NCI-H128 (cell line): Measurements from ENCODE around the gene KRTAP1-5.
"Not testable (repeated sequence)": the region's sequence is repeated elsewhere in the genome, so short reads cannot be mapped to it uniquely, and the experiment has no call there.

Experiments used
- DNase-seq: peaks from one replicate; lab custom pipeline; 2025; ENCODE audit not compliant: unreplicated experiment; lab: John Stamatoyannopoulos, UW

Gene KRTAP1-5

DNA sequence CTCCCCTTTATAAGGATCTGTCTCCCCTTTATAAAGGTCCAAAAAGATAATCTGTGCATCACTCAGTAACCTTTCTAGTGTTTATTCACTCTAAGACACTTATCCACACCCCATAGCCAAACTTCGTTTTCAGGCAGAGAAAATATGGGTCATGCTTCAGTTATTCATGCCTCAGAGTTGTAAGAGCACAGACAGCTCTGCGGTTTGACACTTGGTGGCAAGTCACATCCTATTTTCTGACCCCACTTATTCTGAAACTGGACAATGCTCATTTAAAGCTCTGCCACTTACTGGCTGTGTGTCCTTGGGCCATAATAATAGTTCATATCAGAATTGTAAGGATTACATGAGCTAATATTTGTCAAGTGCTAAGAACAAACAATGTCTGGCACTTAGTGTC, 22.1 kb upstream of the KRTAP1-5 start:
- no peak for DNase-seq

DNA sequence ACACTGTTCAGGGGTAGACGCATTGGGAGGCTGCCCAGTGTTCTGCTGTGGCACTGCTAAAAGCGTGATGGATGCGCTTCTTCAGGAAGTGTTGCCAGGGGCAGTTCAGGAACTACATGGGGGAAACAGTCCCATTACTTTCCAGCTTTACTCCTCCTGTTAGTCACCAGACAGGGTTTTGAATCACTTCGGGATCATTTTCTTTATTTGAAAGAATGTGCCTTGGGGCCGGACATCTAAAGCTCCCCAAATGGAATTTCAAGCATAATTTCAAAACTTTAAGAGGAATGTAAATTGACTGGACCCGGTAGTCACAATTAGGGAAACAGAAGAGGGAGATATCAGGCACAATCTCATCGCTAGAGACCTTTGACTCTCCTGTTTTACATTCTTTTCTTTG, 21.4 kb upstream of the KRTAP1-5 start:
- DNase-seq, result no peak

DNA sequence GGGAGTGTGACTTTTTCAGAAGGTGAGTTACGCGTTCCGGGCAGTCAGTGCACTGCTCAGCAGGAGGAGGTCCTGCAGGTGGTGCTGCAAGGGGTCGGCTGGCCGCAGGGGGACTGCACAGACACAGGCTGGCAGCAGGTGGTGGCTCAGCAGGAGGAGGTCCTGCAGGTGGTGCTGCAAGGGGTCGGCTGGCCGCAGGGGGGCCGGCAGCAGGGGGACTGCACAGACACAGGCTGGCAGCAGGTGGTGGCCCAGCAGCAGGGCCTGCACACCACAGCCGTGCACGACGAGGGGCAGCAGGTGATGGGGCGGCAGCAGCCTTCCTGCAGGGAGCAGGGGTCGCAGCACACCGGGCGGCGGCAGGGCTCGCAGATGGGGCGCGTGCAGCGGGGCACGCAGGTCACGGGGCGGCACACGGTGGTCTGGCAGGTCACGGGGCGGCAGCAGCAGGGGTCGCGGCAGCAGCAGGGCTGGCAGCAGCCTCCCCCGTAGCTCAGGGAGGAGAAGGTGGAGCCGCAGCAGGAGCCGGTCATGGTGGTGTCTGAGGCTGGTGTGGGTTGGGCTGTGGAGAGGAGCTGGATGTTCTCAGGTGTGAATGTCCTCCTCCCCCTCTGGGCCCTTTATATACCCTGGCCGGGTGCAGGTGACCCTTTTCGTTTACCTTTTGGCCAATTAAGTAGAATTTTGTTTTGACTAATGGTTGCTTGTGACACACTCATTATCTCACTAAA, 19.9 kb upstream of the KRTAP1-5 start, which contains the start of gene KRTAP2-1:
Gene KRTAP2-1 (minus strand): TSS at position 582 of the 731 bp plus-strand sequence. CDS start 49 bp downstream, at position 533.
- not testable (repeated sequence) for DNase-seq

DNA sequence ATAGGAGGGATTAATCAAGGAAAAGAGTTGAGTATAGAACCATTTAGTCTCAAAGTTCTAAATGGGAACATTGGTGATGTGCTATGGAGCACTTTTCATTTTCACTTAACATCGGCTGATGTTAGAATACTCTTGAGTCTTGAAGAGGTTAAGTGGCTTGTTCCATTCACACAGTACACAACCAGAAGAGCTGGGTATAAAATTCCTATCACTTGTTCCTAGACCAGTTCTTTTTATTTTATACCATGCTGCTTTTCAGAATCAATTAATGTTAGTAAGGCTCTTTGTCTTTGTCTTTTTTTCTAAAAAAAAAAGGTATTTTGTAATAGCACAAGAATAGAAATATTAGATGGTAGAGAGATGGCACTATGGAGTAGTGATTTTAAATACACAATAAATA, 15.9 kb upstream of the KRTAP1-5 start:
- DNase-seq, result no peak

DNA sequence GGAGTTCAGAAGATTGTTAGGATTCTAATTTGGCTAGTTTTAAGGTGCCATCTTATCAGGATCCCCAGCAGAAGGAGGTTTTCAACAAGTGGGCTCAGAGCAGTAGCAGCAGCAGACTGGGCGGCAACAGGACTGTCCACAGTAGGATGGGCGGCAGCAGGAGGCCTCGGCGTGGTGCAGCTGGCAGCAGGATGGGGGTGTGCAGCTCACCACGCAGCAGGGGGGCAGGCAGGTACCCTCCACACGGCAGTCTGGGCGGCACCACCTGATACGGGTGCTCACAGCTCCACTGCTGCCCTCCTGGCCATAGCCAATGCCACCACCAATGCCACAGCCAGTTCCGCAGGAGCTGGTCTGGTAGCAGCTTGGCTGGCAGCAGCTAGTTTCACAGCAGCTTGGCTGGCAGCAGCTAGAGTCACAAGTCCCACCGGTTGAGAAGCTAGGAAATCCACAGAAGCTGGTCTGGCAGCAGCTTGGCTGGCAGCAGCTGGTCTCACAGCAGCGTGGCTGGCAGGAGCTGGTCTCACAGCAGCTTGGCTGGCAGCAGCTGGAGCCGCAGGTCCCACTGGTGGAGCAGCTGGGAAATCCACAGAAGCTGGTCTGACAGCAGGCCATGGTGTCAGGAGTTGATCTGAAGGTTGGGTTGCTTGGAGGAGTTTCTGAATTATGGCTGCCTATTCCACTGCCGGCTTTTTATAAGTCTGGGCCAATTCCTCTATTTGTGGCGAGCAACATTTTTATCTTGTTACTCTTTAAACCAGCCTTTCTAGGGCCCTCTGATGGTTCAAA, 14.0 kb upstream of the KRTAP1-5 start, which contains the start of gene KRTAP1-1:
Gene KRTAP1-1 (minus strand): TSS at position 668 of the 789 bp plus-strand sequence. CDS start 53 bp downstream, at position 615.
- not testable (repeated sequence) for DNase-seq

DNA sequence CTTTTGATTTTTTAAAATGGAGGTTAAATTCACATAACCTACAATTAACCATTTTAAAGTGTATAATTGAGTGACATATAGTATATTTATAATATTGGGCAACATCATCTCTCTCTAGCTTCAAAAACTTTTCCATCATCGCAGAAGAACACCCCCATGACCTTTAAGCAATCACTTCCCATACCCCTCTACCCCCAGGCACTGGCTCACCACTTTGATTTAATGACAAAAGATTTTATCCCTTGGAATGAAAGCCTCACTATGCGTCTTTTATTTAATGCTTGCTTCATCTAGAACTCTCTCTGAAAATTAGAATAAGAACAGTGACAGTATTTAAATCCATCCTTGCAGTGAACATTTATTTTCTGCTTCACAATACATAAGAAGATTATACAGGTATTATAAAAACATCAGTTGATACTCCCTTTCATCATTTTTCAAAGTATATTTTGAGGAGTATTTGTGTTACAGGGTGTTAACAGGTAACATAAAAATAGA, 10.9 kb upstream of the KRTAP1-5 start:
- DNase-seq, result no peak

DNA sequence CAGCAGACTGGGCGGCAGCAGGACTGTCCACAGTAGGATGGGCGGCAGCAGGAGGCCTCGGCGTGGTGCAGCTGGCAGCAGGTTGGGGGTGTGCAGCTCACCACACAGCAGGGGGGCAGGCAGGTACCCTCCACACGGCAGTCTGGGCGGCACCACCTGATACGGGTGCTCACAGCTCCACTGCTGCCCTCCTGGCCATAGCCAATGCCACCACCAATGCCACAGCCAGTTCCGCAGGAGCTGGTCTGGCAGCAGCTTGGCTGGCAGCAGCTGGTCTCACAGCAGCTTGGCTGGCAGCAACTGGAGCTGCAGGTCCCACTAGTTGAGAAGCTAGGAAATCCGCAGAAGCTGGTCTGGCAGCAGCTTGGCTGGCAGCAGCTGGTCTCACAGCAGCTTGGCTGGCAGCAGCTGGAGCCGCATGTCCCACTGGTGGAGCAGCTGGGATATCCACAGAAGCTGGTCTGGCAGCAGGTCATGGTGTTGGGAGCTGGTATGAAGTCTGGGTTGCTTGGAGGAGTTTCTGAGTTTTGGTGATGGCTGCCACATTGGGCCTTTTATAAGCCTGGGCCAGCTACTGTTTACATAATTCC, 7.4 kb upstream of the KRTAP1-5 start, which contains the start of gene KRTAP1-3:
Gene KRTAP1-3 (minus strand): TSS at position 529 of the 590 bp plus-strand sequence. CDS start 53 bp downstream, at position 476.
- DNase-seq, result not testable (repeated sequence)

DNA sequence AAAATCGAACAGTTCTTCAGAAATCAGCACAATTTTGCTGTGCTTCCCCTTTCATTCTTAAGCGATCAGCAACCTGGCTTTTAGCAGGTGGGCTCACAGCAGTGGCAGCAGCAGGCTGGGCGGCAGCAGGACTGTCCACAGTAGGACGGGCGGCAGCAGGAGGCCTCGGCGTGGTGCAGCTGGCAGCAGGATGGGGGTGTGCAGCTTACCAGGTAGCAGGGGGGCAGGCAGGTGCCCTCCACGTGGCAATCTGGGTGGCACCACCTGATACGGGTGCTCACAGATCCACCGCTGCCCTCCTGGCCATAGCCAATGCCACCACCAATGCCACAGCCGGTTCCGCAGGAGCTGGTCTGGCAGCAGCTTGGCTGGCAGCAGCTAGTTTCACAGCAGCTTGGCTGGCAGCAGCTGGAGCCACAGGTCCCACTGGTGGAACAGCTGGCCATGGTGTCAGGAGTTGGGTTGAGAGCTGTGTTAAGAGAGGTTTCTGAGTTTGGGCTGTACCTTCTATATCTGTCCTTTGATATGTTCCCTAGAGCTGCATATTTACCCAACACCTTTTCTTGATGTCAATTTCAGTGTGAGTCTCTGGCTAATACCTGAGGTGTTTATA, 2.7 kb upstream of the KRTAP1-5 start, which contains the start of gene KRTAP1-4:
Gene KRTAP1-4 (minus strand): TSS at position 563 of the 613 bp plus-strand sequence. CDS start 117 bp downstream, at position 446.
- no peak for DNase-seq

DNA sequence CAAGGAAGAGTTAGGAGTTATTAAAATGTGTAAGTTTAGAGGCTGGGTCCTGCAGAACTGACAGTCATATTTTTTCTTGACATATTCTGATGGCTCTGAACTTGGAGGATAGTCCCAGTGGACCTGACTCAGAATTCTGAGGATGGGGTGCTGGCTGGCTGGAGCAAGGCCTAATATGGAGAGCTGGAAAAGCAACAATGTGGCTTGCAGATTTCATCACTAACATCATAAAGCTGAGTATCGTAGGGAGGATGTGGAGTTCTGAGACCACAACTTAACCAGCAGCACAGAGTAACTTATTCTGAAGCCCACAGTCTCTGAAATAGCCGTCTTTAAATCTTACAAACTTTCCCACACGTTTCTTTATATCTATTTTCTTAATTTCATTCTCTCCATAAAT, 2.3 kb downstream of the KRTAP1-5 start:
- DNase-seq, result no peak

DNA sequence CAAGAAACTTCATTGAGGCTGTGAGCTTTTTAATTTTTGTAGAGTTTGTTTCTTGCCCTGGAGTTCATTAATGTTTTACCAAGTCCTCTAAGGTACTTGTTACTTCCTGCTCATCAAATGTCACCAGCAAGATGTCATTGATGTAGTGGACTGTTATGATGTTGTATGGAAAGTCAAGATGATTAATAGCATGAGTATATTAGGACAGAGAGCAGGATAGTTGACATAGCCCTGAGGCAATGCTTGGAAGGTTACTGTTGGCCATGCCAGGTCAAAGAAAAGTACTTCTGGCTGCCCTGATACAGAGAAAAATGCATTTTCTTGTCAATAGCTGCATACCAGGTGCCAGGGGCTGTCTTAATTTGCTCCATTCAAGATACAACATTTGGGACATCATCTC, 6.7 kb downstream of the KRTAP1-5 start:
- DNase-seq, result no peak

DNA sequence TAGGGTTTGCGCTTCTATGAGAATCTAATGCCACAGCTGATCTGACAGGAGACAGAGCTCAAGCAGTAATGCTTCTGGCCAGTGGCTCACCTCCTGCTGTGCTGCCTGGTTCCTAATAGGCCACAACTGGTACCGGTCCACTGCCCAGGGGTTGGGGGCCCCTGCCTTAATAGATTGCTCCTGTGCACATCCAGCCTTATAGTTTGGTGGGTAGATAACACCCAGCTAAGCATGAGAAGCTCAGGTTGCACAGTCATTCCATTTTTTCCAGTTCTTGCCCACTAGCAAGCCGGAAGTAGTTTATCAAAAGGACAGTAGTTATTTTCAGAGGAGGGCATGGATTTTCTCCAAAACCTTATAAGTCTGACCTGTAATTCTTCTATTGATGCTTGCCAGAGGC, 7.6 kb downstream of the KRTAP1-5 start:
- DNase-seq, result no peak

DNA sequence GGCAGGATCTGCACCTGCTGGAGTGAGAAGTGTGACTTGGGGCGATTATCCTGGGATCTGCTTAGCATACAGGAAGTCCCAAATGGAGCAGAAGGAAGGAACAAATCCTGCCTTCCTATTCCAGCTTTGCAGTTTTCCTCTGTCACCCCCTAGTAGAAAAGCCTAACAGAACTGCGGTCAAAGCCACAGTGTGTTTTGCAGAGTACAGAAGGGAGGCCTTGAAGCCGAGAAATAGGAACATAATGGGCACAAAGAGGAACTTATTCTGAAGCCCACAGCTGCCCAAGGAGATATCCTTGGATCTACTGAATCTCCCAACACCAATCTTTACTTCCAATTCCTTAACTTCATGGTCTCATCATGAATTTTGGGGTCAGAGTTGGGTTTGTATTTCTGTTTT, 8.5 kb downstream of the KRTAP1-5 start:
- DNase-seq, result no peak

DNA sequence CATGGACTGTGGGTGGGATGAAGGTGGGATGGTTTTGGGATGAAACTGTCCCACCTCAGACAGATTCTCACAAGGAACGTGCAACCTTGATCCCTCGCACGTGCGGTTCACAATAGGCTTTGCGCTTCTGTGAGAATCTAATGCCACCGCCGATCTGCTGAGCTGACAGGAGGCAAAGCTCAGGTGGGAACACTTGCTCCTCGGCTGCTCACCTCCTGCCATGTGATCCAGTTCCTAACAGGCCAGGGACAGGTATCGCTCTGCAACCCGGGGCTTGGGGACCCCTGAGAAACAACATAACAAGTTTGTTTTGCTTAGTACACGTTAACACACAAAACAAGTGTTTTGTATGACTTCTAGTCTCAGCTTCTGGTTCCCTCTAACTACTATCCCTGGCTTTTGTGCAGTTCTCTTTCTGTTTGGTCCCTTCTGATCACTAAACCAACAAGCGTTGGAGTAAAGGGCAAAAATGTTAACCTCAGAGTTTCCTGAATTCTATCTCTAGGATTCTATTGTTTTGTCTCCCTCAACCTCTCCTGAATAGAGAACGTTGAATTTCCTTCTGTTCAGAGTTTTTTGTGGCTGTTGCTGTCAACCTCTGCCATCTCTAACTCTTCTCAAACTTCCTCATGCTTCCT, 10.3 kb downstream of the KRTAP1-5 start:
- no peak for DNase-seq

DNA sequence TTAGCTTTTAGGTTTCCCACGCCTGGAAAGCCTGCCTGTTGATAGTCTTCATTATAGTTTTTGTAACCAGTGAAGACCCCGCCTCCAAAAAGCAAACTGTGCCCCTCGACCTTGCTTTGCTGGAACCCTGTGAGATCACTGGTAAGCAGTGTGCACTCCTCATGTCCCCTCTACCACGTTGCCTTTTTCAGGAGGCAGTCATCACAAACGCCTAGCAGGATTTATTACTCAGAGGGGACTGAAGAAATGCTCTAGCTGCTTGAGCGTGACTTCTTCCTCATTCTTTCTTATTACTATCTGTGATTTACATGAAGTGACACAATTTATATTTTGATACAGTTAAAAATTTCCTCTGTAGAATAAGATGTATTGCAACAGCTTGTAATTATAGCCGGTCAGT, 11.6 kb downstream of the KRTAP1-5 start:
- no peak for DNase-seq

DNA sequence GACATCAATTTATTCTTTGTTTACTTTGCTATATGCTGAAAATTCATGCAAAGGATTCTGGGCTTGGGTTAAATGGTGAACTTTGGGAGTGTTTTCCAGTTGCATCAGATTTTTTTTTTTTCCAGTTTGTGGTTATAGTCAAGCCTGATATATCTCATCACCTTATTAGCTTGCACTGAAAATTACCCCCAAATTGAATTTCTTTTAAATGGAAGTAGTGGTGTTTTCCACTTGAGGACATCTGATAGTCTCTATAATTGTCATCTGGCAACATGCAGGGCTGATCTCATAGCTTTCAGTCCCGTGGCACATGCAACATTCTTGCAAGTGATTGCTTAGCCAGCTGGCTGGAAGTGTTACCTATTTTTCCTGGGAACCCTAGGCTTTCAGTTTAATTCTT, 13.4 kb downstream of the KRTAP1-5 start:
- DNase-seq, result no peak

DNA sequence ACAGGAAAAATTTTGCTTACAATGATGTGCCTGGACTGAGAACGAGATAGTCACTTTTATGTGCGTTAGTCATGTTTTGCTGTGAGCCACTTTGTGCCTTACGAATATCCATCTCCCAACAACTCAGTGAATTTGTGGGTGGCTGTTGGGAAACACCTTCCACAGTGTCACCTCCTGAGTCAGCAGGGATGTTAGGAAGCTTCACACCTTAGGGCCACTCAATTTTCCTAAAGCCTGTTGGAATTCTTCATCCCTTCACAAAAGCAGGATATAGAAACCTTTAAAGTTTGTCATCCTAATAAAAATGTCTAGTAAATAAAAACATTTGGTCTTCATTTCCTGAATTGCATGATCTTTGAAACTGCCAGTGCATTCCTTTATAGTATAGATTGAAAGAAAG, 13.8 kb downstream of the KRTAP1-5 start:
- DNase-seq, result no peak

DNA sequence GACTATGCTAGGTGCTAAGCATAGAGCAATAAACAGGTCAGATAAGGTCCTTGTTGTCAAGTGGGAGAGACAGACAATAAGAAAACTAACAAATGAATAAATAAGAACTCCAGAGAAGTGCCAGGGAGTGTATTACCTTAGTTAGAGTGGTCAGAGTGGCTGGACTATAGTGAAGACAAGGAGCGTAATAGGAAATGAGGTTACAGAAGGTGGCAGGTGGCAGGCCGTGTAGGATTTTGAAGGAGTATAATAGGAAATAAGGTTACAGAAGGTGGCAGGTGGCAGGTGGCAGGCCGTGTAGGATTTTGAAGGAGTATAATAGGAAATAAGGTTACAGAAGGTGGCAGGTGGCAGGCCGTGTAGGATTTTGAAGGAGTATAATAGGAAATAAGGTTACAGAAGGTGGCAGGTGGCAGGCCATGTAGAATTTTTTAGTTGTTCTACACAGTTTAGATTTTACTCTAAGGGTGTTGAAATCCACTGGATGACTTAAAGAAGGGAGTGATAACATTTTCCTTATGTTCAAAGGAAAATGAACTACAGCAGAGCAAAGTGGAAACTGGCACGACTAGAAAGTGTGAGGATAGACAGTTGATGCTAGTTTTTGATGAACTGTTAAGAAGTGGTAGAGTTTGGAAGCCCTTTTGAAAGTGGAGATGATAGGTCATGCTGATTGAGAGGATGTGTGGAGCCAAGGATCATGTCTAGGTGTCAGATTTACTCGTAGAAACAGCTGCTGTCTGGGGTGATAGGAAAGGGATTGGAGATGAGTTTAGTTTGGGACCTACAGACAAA, 14.5 kb downstream of the KRTAP1-5 start:
- no peak for DNase-seq

DNA sequence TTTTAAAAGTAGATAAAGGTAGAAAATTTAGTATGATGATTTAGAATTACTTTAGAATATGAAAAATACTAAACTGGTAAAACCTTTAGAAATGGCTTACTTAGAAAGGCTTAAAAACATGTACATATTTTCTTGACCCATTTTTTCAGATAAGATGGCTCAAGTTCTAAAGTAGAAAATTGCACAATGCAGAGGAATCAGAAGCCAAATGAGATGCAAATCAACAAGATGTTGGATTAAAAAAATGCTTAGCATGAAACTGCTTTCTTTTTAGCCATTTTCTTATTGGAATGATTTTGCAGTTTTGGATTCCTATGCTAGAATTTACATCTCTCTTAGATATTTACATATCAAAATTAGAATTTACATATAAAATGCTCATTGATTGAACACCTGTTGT, 16.6 kb downstream of the KRTAP1-5 start:
- no peak for DNase-seq

DNA sequence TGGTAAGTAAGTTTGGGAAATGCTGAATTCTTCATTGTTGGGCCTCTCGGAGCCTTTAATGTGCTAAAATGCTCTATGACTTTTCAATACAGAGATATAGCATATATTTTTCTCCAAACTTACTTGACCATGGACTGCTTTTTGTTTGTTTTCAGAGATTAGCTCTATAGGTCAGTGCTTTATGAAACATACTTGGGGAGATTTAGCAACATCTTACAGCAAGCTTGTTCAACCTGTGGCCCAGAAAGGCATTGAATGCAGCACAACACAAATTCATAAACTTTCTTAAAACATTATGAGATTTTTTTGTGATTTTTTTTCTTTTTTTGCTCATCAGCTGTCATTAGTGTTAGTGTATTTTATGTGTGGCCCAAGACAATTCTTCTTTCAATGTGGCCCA, 17.1 kb downstream of the KRTAP1-5 start:
- no peak for DNase-seq
